Neural progenitor cell (in vitro differentiated cells): ENCODE measurements around the gene APLN.

ENCODE experiments used
- EZH2 ChIP-seq: fragments of 200-600 bp; sonication (generic); IDR thresholded peaks from 2 replicates; pipeline ENCODE4 v1.6.1; 2017; ENCODE audit warnings: antibody characterized with exemption, mild to moderate bottlenecking, moderate library complexity
- EZH2phosphoT487 ChIP-seq: fragments of 200-600 bp; sonication (generic); IDR thresholded peaks from 2 replicates; pipeline ENCODE4 v1.6.1; 2017; ENCODE audit warnings: antibody characterized with exemption
- TF ChIP-seq, protein P1 (sequence below): fragments of 200-600 bp; sonication (generic); IDR thresholded peaks from 2 replicates; pipeline ENCODE4 v1.5.1; 2017; ENCODE audit warnings: antibody characterized with exemption, mild to moderate bottlenecking

DNA sequence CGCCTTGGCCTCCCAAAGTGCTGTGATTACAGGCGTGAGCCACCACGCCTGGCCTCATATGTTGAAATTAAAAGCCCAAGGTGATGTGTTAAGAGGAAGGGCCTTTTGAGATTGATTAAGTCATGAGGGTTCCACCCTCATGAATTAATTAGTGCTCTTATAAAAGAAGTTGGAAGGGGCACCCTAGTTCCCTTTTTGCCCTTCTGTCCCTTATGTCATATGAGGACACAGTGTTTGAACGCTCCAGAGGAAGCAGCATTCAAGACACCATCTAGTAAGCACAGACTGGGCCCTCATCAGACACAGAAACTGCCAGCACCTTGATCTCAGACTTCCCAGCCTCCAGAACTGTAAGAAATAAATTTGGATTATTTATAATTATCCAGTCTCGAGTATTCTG, 5.1 kb upstream of the APLN start:
- no peak for TF ChIP-seq EZH2
- TF ChIP-seq, protein P1, sequence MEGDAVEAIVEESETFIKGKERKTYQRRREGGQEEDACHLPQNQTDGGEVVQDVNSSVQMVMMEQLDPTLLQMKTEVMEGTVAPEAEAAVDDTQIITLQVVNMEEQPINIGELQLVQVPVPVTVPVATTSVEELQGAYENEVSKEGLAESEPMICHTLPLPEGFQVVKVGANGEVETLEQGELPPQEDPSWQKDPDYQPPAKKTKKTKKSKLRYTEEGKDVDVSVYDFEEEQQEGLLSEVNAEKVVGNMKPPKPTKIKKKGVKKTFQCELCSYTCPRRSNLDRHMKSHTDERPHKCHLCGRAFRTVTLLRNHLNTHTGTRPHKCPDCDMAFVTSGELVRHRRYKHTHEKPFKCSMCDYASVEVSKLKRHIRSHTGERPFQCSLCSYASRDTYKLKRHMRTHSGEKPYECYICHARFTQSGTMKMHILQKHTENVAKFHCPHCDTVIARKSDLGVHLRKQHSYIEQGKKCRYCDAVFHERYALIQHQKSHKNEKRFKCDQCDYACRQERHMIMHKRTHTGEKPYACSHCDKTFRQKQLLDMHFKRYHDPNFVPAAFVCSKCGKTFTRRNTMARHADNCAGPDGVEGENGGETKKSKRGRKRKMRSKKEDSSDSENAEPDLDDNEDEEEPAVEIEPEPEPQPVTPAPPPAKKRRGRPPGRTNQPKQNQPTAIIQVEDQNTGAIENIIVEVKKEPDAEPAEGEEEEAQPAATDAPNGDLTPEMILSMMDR: no peak
- no peak for TF ChIP-seq EZH2phosphoT487
